ENCODE results near the gene WNT16.
"Not testable (repeated sequence)": the region's sequence is repeated elsewhere in the genome, so short reads cannot be mapped to it uniquely, and the experiment has no call there.

WNT16 gene

GRCh38 chr7:121307021-121307574 lies 21.7 kb upstream of the WNT16 start:
- no peak for FAIRE-seq

- no peak for FAIRE-seq
Observed at GRCh38 chr7:121313220-121313792, 15.5 kb upstream of the WNT16 start.

DNA sequence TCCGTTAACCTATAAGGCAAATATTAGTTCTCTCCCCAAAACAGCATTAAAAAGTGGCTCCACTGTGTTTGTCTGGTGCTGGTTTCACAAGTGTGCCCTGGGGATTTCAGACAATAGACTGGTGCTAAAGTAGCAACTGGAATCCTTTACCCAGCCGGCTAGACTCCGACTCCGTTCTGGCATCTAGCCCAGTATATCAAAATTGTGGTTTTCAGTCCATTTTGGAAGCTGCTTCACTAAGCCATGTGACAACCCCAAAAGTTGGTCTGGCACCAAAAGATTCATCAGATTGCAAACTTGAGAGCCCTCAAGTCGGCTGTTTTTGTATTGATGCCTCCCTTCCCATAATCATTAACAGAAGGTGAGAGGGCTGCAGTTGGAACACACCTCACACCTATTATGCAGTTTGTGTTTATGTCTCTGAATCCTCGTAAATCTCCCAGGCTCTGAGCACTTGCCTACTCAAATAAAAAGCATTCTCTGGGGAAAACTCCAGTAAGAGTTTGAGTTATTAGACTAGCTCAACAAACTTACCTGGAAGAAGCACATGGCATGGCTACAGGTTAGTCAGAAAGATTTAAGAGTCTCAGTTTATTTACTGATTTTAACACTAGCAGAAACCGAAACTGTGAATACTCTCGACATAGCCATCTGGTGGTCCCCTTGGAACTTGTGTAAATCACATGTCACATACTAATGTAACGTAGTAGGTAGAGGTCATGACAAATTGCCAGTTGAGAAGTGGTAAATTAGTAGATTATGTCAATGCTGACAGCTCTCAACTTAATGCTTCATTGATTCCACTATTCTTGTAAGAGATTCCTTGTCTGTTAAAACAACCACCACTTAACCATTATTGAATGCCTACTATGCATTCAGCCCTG lies 14.8 kb upstream of the WNT16 start:
- no peak for FAIRE-seq

DNA sequence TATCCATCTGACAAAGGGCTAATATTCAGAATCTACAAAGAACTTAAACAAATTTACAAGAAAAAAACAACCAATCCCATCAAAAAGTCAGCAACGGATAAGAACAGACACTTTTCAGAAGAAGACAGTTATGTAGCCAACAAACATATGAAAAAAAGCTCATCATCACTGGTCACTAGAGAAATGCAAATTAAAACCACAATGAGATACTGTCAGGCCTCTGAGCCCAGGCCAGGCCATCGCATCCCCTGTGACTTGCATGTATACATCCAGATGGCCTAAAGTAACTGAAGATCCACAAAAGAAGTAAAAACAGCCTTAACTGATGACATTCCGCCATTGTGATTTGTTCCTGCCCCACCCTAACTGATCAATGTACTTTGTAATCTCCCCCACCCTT lies 13.6 kb upstream of the WNT16 start:
- FAIRE-seq = not testable (repeated sequence)

DNA sequence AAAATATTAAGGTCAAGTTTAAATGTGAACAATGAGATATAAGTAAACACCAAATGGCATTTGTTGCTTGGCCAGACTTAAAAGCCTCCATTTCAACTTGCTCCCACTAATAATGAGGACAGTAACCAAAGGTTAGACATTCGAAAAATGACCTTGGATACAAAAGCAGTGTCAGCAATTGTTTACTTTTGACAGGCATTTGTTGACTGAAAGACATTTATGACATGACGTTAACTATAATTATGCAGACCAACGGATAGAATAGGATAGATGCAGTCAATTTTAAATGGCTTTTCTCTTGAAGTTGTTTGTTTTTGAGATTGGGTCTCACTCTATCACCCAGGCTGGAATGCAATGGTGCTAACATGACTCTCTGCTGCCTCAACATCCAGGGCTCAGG lies 6.3 kb upstream of the WNT16 start:
- no peak for FAIRE-seq

GRCh38 chr7:121323515-121324302 lies 5.1 kb upstream of the WNT16 start:
- FAIRE-seq = no peak

DNA sequence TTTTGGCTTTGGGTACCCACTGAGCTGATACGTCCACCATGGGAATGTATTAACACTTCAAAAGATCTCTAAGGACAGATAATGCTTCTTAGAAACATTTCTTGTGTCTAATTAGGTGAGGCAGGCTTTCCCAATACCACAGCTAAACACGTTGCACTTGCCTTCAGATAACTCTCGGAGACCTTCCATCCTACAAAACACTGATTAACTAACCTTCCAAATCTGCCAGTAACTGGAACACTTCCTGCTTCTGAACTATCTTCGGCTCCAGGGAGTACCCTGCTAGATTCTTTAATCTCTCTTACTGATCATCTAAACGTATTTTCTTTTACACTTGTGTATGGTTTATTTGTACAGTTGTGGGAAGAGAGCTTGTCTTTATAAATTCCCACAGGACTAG lies 1.1 kb upstream of the WNT16 start:
- no peak for FAIRE-seq

- FAIRE-seq = no peak
Observed at GRCh38 chr7:121329191-121330052, 622 bp downstream of the WNT16 start.

DNA sequence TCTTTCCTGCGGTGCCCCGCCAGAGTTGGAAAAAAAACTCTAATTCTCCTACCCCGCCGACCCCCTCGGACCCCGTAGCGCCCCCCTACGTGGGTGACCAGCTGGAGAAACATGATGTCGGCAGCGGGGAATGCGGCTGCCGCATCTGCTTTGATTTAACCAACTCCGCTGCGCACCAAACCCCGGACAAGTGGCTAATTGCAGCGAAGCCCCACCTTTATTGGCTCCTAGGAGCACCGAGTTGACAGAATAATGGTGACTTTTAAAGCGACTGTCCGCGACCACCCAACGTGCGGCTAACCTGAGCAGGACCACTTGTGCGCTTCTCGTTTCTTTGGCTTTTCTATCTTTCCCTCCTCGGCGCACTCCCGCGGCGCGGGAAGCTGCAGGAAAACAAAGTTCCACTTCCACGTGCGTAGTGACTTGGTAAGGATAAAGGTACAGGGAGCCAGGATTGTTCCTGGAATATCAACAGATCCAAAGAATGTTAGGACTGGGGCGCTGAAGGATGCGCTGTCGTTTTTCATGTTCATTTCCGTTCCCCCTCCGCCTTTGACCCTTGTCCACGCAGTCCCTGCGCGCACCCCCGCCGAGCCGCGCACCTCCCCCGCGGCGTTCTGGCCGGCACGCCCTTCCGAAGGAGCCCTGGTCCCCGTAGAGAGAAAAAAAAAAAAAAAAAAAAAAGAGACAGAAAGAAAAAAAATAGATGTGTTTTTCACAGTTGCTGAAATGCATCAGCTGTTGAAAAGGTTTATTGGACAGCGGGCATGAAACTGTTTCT lies 1.4 kb downstream of the WNT16 start:
- no peak for FAIRE-seq

- FAIRE-seq = no peak
Observed at GRCh38 chr7:121331048-121331447, 2.2 kb downstream of the WNT16 start.

DNA sequence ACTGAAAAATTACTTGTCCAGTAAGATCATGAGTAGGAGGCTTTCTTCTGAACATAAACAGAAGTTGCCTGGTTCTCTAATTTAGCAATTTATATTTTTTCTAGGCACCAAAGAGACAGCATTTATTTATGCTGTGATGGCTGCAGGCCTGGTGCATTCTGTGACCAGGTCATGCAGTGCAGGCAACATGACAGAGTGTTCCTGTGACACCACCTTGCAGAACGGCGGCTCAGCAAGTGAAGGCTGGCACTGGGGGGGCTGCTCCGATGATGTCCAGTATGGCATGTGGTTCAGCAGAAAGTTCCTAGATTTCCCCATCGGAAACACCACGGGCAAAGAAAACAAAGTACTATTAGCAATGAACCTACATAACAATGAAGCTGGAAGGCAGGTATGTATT lies 2.8 kb downstream of the WNT16 start:
- FAIRE-seq = no peak

DNA sequence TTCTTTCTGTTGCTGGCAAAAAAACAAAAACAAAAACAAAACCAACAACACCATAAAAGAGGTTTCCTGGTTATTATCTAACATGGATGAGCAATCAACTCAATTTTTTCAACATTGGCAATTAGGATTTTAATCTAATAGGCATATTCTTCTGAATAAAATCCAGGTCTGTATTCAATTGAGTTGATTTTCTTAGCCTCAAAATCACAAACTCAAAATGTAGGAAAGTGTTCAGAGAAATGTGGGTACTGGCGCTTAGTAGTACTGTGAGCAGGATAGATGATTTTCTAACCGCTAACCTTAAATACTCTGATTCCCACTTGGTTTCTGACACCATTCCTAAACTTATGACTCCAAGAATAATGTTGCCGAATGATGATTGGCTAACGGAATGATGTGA lies 5.6 kb downstream of the WNT16 start:
- no peak for FAIRE-seq

GRCh38 chr7:121334875-121335648 lies 6.3 kb downstream of the WNT16 start:
- FAIRE-seq = no peak

GRCh38 chr7:121336579-121336978 lies 7.8 kb downstream of the WNT16 start:
- no peak for FAIRE-seq

GRCh38 chr7:121337398-121337797 lies 8.6 kb downstream of the WNT16 start:
- no peak for FAIRE-seq

DNA sequence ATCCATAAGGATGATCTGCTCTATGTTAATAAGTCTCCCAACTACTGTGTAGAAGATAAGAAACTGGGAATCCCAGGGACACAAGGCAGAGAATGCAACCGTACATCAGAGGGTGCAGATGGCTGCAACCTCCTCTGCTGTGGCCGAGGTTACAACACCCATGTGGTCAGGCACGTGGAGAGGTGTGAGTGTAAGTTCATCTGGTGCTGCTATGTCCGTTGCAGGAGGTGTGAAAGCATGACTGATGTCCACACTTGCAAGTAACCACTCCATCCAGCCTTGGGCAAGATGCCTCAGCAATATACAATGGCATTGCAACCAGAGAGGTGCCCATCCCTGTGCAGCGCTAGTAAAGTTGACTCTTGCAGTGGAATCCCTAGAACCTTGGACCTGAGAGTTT lies 10.3 kb downstream of the WNT16 start:
- FAIRE-seq = no peak

GRCh38 chr7:121341933-121342332 lies 13.1 kb downstream of the WNT16 start:
- no peak for FAIRE-seq

DNA sequence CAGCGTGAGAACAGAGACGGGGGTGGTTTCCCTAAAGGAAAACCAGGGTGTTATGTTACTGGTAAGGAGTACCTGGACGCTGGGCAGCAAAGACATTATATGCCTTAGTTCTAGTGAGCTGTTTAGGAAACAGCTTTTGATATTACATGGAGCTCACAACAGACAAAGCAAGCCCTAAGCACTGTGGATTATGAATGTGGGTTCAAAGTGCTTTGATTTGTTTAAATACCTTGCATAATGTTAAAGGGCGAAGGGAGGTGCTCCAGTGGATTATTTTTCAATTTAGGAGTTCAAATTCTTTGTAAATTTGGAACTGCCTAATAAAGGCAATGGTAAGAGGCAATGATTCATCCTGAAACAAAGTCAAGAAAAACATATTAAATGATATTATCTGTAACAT lies 13.8 kb downstream of the WNT16 start:
- FAIRE-seq = no peak

DNA sequence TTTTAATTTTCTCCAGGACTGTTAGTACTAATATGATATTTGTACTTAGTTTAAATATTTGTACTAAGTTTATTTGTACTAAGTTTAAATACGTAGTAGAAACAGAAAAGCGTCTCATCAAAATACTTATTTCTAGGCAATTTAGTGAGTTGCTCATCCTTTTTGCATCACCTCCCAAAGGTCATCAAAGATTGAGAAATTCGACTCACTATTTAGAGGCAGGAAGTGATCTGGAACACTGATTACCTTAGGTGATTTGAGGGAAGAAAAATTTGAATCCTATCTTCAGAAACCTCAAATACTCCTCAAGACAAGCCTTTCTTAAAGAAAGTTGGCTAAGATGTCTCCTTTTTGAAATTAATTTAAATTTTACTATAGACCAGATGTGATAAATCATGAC lies 14.5 kb downstream of the WNT16 start:
- no peak for FAIRE-seq

DNA sequence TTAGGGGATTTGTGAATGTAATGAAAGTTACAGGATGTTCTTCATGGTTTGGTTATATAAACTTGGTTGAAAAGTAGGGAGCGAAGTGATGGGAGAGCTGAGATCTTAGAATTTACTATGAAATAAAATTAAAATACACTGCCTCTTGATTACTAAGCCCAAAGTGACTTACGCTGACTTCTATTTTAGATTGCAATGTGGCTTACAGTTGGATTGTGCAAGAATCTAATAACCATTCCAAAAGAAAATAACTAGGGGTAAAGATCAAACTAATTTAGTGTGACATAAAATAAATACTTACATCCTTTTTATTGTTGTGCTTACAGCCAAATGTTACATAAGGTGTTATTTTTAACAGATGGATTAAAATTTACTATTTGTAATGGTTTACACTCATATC lies 15.3 kb downstream of the WNT16 start:
- FAIRE-seq = no peak

DNA sequence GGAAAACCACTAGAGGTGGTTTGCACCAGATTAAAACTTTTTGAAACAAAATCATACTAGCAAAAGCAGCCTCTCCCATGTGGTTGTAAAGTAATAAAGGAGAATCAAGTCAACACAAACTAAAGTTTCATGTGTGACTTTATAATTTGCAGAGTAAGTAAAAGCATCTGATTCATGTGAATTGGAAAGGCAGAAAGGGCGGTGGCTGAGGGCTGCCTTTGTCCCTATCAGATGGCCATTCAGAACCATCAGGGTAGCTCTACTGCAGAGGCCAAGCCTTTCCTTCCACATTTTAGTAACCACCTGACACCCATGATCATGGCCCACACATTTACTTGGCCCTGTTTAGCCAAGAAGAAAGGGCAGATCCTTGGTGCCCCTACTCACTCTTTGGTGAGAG lies 15.7 kb downstream of the WNT16 start:
- no peak for FAIRE-seq
